C4-2B (cell line): ENCODE results near the gene EPB41L4B.

Source experiments
- CTCF ChIP-seq: fragments of 450-650 bp; conservative IDR thresholded peaks from 2 replicates; pipeline ENCODE4 v1.5.1; 2017; ENCODE audit warnings: mild to moderate bottlenecking
- ZFX ChIP-seq: fragments of 450-650 bp; IDR thresholded peaks from 2 replicates; pipeline ENCODE4 v1.6.1; 2017

DNA sequence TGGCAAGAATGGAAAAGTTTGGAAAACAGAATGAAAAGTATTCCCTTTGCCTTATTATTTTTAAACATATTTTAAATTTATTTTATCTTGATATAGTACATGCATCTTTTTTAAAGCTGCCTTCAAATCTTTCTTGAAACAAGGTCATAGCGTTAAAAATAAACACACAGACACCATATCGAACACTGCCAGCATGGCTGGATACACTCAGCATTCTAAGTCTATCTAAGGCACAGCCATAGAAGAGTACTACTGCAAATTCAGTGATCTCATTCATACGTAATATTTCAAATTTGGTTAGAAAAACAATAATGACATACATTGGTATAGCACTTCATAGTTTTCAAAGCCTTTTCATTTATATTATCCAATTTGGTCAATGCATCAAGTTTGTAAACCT lies 57.5 kb downstream of the EPB41L4B start:
- TF ChIP-seq CTCF (no peak), ZFX (no peak)
